ENCODE data around the gene IL10RA.

IL10RA gene

DNA sequence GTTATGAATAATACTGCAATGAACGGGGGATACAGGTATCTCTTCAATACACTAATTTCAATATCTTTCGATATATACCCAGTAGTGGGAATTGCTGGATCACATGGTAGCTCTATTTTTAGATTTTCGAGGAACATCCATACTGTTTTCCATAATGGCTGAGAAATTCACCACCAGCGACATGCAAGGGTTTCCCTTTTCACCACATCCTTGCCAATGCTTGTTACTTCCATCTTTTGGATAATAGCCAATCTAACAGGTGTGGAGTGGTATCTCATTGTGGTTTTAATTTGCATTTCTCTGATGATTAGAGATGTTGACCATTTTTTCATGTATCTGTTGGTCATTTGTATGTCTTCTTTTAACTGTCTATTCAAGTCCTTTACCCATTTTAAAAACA is 5.9 kb downstream of the IL10RA start:
- H3K4me3 Mint-ChIP-seq: no peak overlapping the region
- H3K27me3 Mint-ChIP-seq (ENCODE audit: low read depth): peaks cover 29% of the 10 kb centered on the region
- no peak overlapping the region for H3K27ac Mint-ChIP-seq
- peaks cover 3% of the 10 kb centered on the region for H3K4me1 Mint-ChIP-seq
- TF ChIP-seq, protein P1, sequence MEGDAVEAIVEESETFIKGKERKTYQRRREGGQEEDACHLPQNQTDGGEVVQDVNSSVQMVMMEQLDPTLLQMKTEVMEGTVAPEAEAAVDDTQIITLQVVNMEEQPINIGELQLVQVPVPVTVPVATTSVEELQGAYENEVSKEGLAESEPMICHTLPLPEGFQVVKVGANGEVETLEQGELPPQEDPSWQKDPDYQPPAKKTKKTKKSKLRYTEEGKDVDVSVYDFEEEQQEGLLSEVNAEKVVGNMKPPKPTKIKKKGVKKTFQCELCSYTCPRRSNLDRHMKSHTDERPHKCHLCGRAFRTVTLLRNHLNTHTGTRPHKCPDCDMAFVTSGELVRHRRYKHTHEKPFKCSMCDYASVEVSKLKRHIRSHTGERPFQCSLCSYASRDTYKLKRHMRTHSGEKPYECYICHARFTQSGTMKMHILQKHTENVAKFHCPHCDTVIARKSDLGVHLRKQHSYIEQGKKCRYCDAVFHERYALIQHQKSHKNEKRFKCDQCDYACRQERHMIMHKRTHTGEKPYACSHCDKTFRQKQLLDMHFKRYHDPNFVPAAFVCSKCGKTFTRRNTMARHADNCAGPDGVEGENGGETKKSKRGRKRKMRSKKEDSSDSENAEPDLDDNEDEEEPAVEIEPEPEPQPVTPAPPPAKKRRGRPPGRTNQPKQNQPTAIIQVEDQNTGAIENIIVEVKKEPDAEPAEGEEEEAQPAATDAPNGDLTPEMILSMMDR (IDR thresholded peaks at IDR 0.05; ENCODE audit: unreplicated experiment in 3 of 3): no peak
- no peaks in the 10 kb centered on the region for H3K36me3 Mint-ChIP-seq (ENCODE audit: low read depth)
- no peaks in the 10 kb centered on the region for H3K9me3 Mint-ChIP-seq

DNA sequence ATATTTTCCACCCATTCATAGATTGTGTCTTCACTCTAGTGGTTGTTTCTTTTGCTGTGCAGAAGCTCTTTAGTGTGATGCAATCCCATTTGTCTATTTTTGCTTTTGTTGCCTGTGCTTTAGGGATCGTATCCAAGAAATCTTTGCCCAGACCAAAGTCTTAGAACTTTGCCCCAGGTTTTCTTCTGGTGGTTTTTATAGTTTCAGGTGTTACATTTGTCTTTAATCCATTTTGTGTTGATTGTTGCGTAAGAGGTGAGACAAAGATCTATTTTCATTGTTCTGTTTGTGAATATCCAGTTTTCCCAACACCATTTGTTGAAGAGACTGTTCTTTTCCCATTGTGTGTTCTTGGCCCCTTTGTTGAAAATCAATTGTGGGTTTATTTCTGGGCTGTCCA is 6.4 kb downstream of the IL10RA start:
- Mint-ChIP-seq H3K36me3 (ENCODE audit: low read depth) (no peaks in the 10 kb centered on the region), H3K4me3 (no peak overlapping the region), H3K9me3 (no peaks in the 10 kb centered on the region), H3K4me1 (no peaks in the 10 kb centered on the region), H3K27ac (no peak overlapping the region), H3K27me3 (ENCODE audit: low read depth) (peaks cover 24% of the 10 kb centered on the region)
- TF ChIP-seq, protein P1 (IDR thresholded peaks at IDR 0.05; ENCODE audit: unreplicated experiment in 3 of 3): no peak

DNA sequence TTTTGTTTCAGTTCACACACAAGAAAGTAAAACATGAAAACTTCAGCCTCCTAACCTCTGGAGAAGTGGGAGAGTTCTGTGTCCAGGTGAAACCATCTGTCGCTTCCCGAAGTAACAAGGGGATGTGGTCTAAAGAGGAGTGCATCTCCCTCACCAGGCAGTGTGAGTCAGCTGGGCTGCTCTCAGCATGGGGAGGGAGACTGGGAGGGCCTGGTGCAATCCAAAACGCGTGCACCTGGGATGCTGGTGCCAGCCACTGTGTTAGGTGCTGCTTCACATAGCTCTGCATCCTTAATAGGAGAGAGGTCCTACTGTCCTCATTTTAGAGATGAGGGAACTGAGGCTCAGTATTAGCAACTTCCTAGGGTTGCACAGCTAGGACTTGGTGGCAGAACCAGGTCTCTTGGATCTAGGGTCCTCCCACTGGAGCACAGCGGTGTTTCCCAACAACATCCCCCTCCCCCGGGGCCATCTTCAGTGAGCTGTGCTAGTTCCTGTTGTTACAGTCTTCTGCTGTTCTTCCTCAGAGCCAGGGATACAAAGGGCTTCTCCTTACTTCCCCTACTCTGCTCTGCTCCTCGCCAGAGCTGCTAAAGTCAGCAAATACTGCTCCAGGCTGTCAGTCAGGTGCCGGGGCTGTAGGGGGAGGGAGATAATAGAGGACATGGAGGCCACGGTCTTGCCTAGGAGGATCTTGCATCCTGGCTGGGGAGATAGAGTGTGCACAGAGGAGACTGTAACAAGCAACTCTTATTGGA is 8.0 kb downstream of the IL10RA start:
- Mint-ChIP-seq H3K27ac (peak overlapping the region in 1 of 3 experiments; percentile 13), H3K4me1 (no peaks in the 10 kb centered on the region), H3K4me3 (no peak overlapping the region), H3K36me3 (ENCODE audit: low read depth) (no peaks in the 10 kb centered on the region), H3K27me3 (ENCODE audit: low read depth) (peaks cover 11% of the 10 kb centered on the region), H3K9me3 (no peaks in the 10 kb centered on the region)
- TF ChIP-seq, protein P1 (IDR thresholded peaks at IDR 0.05; ENCODE audit: unreplicated experiment in 3 of 3): no peak

DNA sequence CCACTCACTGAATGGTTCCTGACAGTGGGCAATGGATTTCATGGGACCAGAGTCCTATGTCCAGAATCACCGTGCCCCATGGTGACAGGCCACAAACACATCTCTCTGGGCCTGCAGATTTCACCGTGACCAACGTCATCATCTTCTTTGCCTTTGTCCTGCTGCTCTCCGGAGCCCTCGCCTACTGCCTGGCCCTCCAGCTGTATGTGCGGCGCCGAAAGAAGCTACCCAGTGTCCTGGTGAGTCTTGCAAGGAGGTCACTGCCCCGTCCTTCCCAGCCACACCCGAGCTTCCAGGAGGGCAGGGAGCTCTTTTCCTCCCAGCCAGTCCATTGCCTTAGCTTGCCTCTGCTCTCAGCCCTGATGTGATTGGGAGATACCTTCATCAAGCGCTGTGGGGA is 9.3 kb downstream of the IL10RA start:
- Mint-ChIP-seq H3K36me3 (ENCODE audit: low read depth) (no peaks in the 10 kb centered on the region), H3K27ac (no peak overlapping the region), H3K4me1 (no peaks in the 10 kb centered on the region), H3K4me3 (no peak overlapping the region), H3K9me3 (no peaks in the 10 kb centered on the region), H3K27me3 (ENCODE audit: low read depth) (peaks cover 3% of the 10 kb centered on the region)
- TF ChIP-seq, protein P1 (IDR thresholded peaks at IDR 0.05; ENCODE audit: unreplicated experiment in 3 of 3): no peak

DNA sequence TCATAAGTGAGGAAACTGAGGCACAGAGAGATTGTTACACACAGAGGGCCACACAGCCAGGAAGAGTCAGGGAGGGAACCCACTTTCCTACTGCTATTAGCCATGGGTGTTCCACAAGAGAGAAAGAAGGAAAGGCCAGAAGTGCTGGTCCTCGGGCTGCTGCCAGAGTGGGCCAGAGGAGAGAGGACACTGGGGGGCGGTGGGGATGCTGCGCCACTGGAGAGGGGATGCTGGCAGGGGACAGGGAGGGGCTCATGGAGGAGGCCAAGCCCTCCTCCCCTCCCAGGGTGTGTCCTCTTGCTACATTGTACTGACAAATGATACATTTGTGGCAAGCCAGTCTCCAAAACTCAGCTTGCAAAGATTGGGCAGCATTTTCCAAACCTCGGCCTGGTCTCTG is 9.9 kb downstream of the IL10RA start:
- Mint-ChIP-seq H3K27ac (no peak overlapping the region), H3K4me3 (no peak overlapping the region), H3K36me3 (ENCODE audit: low read depth) (no peaks in the 10 kb centered on the region)

More for the DNA sequence above, 9.9 kb downstream of the IL10RA start:
- no peaks in the 10 kb centered on the region for H3K4me1 Mint-ChIP-seq
- peaks cover 3% of the 10 kb centered on the region for H3K27me3 Mint-ChIP-seq (ENCODE audit: low read depth)
- TF ChIP-seq, protein P1 (IDR thresholded peaks at IDR 0.05; ENCODE audit: unreplicated experiment in 3 of 3): no peak
- H3K9me3 Mint-ChIP-seq: no peaks in the 10 kb centered on the region
